Measurements from ENCODE around the gene ACTN1.

ACTN1 gene

GRCh38 chr14:69008421-69008884 lies 29.4 kb upstream of the ACTN1 start:
- no peaks in the 10 kb centered on the region for H4K20me1 ChIP-seq
- no peak overlapping the region for H3K27ac ChIP-seq
- H3K9me3 ChIP-seq = no peaks in the 10 kb centered on the region
- H3K4me1 ChIP-seq = 0 out of 2 replicates have a peak, but pooled peaks cover under 1% of the 10 kb centered on the region
- TF ChIP-seq Cebpa-rat (IDR thresholded peaks at IDR 0.05) = no peak
- no peak overlapping the region for H3K9ac ChIP-seq
- H3K36me3 ChIP-seq = no peaks in the 10 kb centered on the region
- H3K27me3 ChIP-seq = no peaks in the 10 kb centered on the region
- no peak overlapping the region for H3K4me2 ChIP-seq
- H3K4me3 ChIP-seq = no peak overlapping the region

GRCh38 chr14:69006346-69006745 lies 27.2 kb upstream of the ACTN1 start:
- H3K27me3 ChIP-seq = no peaks in the 10 kb centered on the region
- H3K4me1 ChIP-seq = no peaks in the 10 kb centered on the region
- H3K4me2 ChIP-seq = no peak overlapping the region
- TF ChIP-seq Cebpa-rat (IDR thresholded peaks at IDR 0.05) = no peak
- no peak overlapping the region for H3K9ac ChIP-seq
- no peaks in the 10 kb centered on the region for H4K20me1 ChIP-seq
- no peak overlapping the region for H3K4me3 ChIP-seq
- H3K27ac ChIP-seq = no peak overlapping the region
- no peaks in the 10 kb centered on the region for H3K36me3 ChIP-seq
- no peaks in the 10 kb centered on the region for H3K9me3 ChIP-seq

- H3K4me3 ChIP-seq = no peak overlapping the region
- H3K9ac ChIP-seq = no peak overlapping the region
These were observed 26.5 kb upstream of the ACTN1 start for GRCh38 chr14:69005432-69006148.

GRCh38 chr14:69004731-69005431 lies 25.8 kb upstream of the ACTN1 start:
- no peak overlapping the region for H3K27ac ChIP-seq
- no peak overlapping the region for H3K9ac ChIP-seq
- H3K36me3 ChIP-seq = no peaks in the 10 kb centered on the region
- no peaks in the 10 kb centered on the region for H3K9me3 ChIP-seq
- no peak overlapping the region for H3K4me2 ChIP-seq
- H3K27me3 ChIP-seq = no peaks in the 10 kb centered on the region
- no peak overlapping the region for H3K4me3 ChIP-seq
- no peaks in the 10 kb centered on the region for H3K4me1 ChIP-seq
- no peak for TF ChIP-seq Cebpa-rat (IDR thresholded peaks at IDR 0.05)
- H4K20me1 ChIP-seq = no peaks in the 10 kb centered on the region

More at GRCh38 chr14:69005432-69006148, 26.5 kb upstream of the ACTN1 start:
- Histone ChIP-seq H3K9me3 (no peaks in the 10 kb centered on the region), H3K4me1 (no peaks in the 10 kb centered on the region), H3K27me3 (no peaks in the 10 kb centered on the region), H4K20me1 (no peaks in the 10 kb centered on the region), H3K4me2 (no peak overlapping the region), H3K27ac (no peak overlapping the region), H3K36me3 (no peaks in the 10 kb centered on the region)
- TF ChIP-seq Cebpa-rat (IDR thresholded peaks at IDR 0.05) = no peak

GRCh38 chr14:69003626-69004025 lies 24.5 kb upstream of the ACTN1 start:
- H3K9me3 ChIP-seq = no peaks in the 10 kb centered on the region
- H3K27me3 ChIP-seq = no peaks in the 10 kb centered on the region
- TF ChIP-seq Cebpa-rat (IDR thresholded peaks at IDR 0.05) = no peak
- no peaks in the 10 kb centered on the region for H3K4me1 ChIP-seq
- H3K4me2 ChIP-seq = no peak overlapping the region
- H4K20me1 ChIP-seq = no peaks in the 10 kb centered on the region
- H3K4me3 ChIP-seq = no peak overlapping the region
- H3K9ac ChIP-seq = no peak overlapping the region
- no peak overlapping the region for H3K27ac ChIP-seq
- H3K36me3 ChIP-seq = no peaks in the 10 kb centered on the region

- H4K20me1 ChIP-seq = no peaks in the 10 kb centered on the region
- H3K9ac ChIP-seq = no peak overlapping the region
- H3K9me3 ChIP-seq = no peaks in the 10 kb centered on the region
- H3K4me2 ChIP-seq = no peak overlapping the region
- H3K36me3 ChIP-seq = no peaks in the 10 kb centered on the region
- no peak for TF ChIP-seq Cebpa-rat (IDR thresholded peaks at IDR 0.05)
- no peaks in the 10 kb centered on the region for H3K4me1 ChIP-seq
- no peak overlapping the region for H3K27ac ChIP-seq
- no peaks in the 10 kb centered on the region for H3K27me3 ChIP-seq
- H3K4me3 ChIP-seq = no peak overlapping the region
These were observed 23.0 kb upstream of the ACTN1 start for GRCh38 chr14:69002069-69002468.

- Histone ChIP-seq H3K4me1 (no peaks in the 10 kb centered on the region), H3K4me3 (no peak overlapping the region), H3K9ac (no peak overlapping the region), H4K20me1 (no peaks in the 10 kb centered on the region), H3K9me3 (no peaks in the 10 kb centered on the region), H3K36me3 (no peaks in the 10 kb centered on the region), H3K4me2 (no peak overlapping the region), H3K27me3 (no peaks in the 10 kb centered on the region), H3K27ac (no peak overlapping the region)
- TF ChIP-seq Cebpa-rat (IDR thresholded peaks at IDR 0.05) = no peak
These were observed 22.3 kb upstream of the ACTN1 start for GRCh38 chr14:69001375-69001774.

GRCh38 chr14:68998062-68998461 lies 19.0 kb upstream of the ACTN1 start:
- Histone ChIP-seq H3K36me3 (no peaks in the 10 kb centered on the region), H3K4me2 (no peak overlapping the region), H3K9ac (no peak overlapping the region), H3K27ac (no peak overlapping the region), H3K27me3 (no peaks in the 10 kb centered on the region), H3K9me3 (no peaks in the 10 kb centered on the region), H3K4me3 (no peak overlapping the region), H3K4me1 (peaks cover 5% of the 10 kb centered on the region; the same call in 1 of the 2 replicates), H4K20me1 (no peaks in the 10 kb centered on the region)
- TF ChIP-seq Cebpa-rat (IDR thresholded peaks at IDR 0.05) = no peak

- TF ChIP-seq Cebpa-rat (IDR thresholded peaks at IDR 0.05) = no peak
- Histone ChIP-seq H3K36me3 (no peaks in the 10 kb centered on the region), H3K4me1 (peaks cover 5% of the 10 kb centered on the region; the same call in 1 of the 2 replicates), H3K4me2 (no peak overlapping the region), H4K20me1 (no peaks in the 10 kb centered on the region), H3K27ac (no peak overlapping the region), H3K9ac (no peak overlapping the region), H3K4me3 (no peak overlapping the region), H3K27me3 (no peaks in the 10 kb centered on the region), H3K9me3 (no peaks in the 10 kb centered on the region)
These were observed 16.6 kb upstream of the ACTN1 start for GRCh38 chr14:68995731-68996130.

GRCh38 chr14:68994056-68994455 lies 15.0 kb upstream of the ACTN1 start:
- Histone ChIP-seq H3K9me3 (no peaks in the 10 kb centered on the region), H3K27ac (no peak overlapping the region), H3K4me3 (no peak overlapping the region), H3K4me2 (peak overlapping the region; percentile 10; the same call in 1 of the 2 replicates), H3K4me1 (peaks cover 5% of the 10 kb centered on the region; the same call in 1 of the 2 replicates), H3K27me3 (no peaks in the 10 kb centered on the region), H4K20me1 (no peaks in the 10 kb centered on the region), H3K9ac (no peak overlapping the region), H3K36me3 (no peaks in the 10 kb centered on the region)
- no peak for TF ChIP-seq Cebpa-rat (IDR thresholded peaks at IDR 0.05)
